Stimulated activated CD4-positive, alpha-beta T cell treated with anti-CD3 and anti-CD28 coated beads, Interleukin-12 subunit alpha, Interleukin-12 subunit beta, amount 100 ng/mL, for 24 hours (primary cell): ENCODE data around the gene ARAP1.

Experiments
- DNase-seq, 2 experiments: peaks; one replicate each; pipeline ENCODE4 v3.0.0-alpha.2; 2020; ENCODE audit warnings: low read depth in 2 of 2

ARAP1 gene

GRCh38 chr11:72724851-72725723, 27.1 kb downstream of the ARAP1 start:
- DNase-seq = peak; percentile 47 to 68

DNA sequence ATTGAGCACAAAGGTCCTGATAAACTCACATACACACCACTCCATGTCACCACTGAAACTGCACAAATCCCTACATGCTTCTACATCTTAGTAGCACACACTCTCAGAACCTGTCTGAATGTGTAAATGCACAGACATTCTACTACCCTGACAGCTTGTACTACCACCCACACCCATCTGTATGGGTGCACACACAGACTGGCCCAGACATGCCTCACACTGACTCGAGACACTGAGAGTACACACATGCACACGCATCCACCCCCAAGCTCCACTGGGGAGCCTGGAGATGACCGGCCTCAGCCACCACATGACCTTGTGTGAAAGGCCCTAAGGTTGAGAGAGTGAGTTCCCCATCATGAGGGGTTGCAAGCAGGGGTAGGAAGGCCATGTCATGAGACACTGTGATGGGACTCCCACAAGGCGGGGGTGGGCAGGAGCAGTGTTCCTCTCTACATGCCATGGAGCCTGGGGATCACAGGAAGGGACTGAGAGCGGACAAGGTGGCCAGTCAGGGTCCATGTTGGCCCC, 28.1 kb downstream of the ARAP1 start:
- DNase-seq = no peak

GRCh38 chr11:72723508-72723907, 28.7 kb downstream of the ARAP1 start:
- no peak for DNase-seq

- DNase-seq = peak; percentile 70 to 73
These were observed 30.0 kb downstream of the ARAP1 start for GRCh38 chr11:72722050-72722748.

- DNase-seq = no peak
These were observed 30.5 kb downstream of the ARAP1 start for GRCh38 chr11:72721689-72722049.

GRCh38 chr11:72721276-72721675, 30.9 kb downstream of the ARAP1 start:
- no peak for DNase-seq

GRCh38 chr11:72720784-72721183, 31.4 kb downstream of the ARAP1 start:
- DNase-seq = no peak

GRCh38 chr11:72720047-72720446, 32.2 kb downstream of the ARAP1 start:
- no peak for DNase-seq

- no peak for DNase-seq
These were observed 32.7 kb downstream of the ARAP1 start for GRCh38 chr11:72719551-72719950.

GRCh38 chr11:72719144-72719543, 33.1 kb downstream of the ARAP1 start:
- DNase-seq = no peak

GRCh38 chr11:72718101-72718501, 34.1 kb downstream of the ARAP1 start:
- no peak for DNase-seq

GRCh38 chr11:72716788-72717435, 35.3 kb downstream of the ARAP1 start:
- no peak for DNase-seq

GRCh38 chr11:72716290-72716689, 35.9 kb downstream of the ARAP1 start:
- no peak for DNase-seq

- no peak for DNase-seq
These were observed 39.4 kb downstream of the ARAP1 start for GRCh38 chr11:72712841-72713240.

GRCh38 chr11:72712168-72712751, 39.9 kb downstream of the ARAP1 start:
- DNase-seq = no peak

GRCh38 chr11:72711141-72711540, 41.1 kb downstream of the ARAP1 start:
- no peak for DNase-seq

DNA sequence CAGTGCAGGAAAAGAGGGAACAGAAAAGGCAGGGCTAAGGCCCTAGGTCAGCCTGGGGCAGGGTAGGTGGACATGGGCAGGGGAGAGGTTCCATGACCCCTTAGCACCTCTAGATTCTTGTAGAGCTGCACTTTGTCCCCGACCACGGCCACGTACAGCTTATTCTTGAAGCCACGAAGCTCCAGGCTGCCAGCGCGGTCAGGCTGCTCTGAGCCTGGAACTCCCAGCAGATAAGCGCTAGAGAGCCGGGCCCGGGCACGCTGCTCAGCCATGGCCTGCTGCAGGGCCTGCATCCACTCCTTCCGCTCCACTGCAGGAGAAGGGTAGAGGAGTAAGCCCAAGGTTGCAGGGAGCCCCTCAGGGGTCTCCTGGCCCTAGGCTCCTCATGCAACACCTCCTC, 41.9 kb downstream of the ARAP1 start:
- no peak for DNase-seq

GRCh38 chr11:72709478-72710238, 42.5 kb downstream of the ARAP1 start:
- DNase-seq = no peak

GRCh38 chr11:72707032-72707431, 45.2 kb downstream of the ARAP1 start:
- no peak for DNase-seq

- DNase-seq = no peak
These were observed 45.6 kb downstream of the ARAP1 start for GRCh38 chr11:72706579-72706978.
